GM12878 (cell line): ENCODE measurements around the gene SUSD5. TPM values are rescaled to one million over a fixed set of nuclear protein-coding genes. Genes with fewer than 3 reads are reported as not detected.

Experiments used
- ATAC-seq: fragments of 200-7000 bp; cut with Tn5 transposase; 3 replicates; pipeline ENCODE4 v1.9.1; 2020; ENCODE audit warnings: mild to moderate bottlenecking, moderate library complexity
- BruUV-seq: library from RNA; stranded (reverse); fragments of 400-500 nt; replicated peaks from 2 replicates; lab custom pipeline; 2021; lab: Mats Ljungman, UMichigan
- CTCF ChIA-PET: fragments of 300-600 bp; sonication (Branson Sonifier 250); formaldehyde crosslinking; extraction: SDS; loops from one replicate; lab custom pipeline; 2021; ENCODE audit warnings: inconsistent platforms; lab: Yijun Ruan, JAX
- POLR2A ChIA-PET: fragments of 350-600 bp; formaldehyde crosslinking; extraction: SDS; loops from one replicate; lab custom pipeline; 2021; ENCODE audit warnings: inconsistent platforms; lab: Charles Lee
- RAD21 ChIA-PET: fragments of 300-600 bp; sonication (Branson Sonifier 250); formaldehyde crosslinking; loops from one replicate; lab custom pipeline; 2023; ENCODE audit warnings: antibody characterized with exemption; ENCODE audit not compliant: unreplicated experiment; lab: Charles Lee
- SMC1A ChIA-PET: fragments of 300-600 bp; sonication (Branson Sonifier 250); formaldehyde crosslinking; loops from one replicate; lab custom pipeline; 2023; ENCODE audit not compliant: unreplicated experiment, uncharacterized antibody; lab: Charles Lee
- DNase-seq: peaks from one replicate; pipeline ENCODE4 v3.0.0-alpha.2; 2011; ENCODE audit warnings: low read depth, low spot score
- FAIRE-seq: peaks from 3 replicates; lab custom pipeline; 2011; peaks lifted over from hg19 to GRCh38; lab: Jason Lieb, UNC
- H2AFZ ChIP-seq: 2 replicates; pipeline ENCODE4 v1.6.0; 2011; ENCODE audit warnings: low read depth, low read length, control low read depth; ENCODE audit not compliant: control insufficient read depth
- H3K27ac ChIP-seq: 2 replicates; pipeline ENCODE4 v1.5.1; 2011; ENCODE audit warnings: control low read depth; ENCODE audit not compliant: control insufficient read depth, insufficient read depth
- H3K27me3 ChIP-seq, 2 experiments: replicated peaks in 1 of 2; 2 replicates each; pipeline versions ENCODE4 v1.6.0 to v1.6.1; 2011; ENCODE audit warnings: low read length in 1 of 2; ENCODE audit not compliant: control insufficient read depth in 2 of 2, insufficient read depth in 2 of 2
- H3K36me3 ChIP-seq, 2 experiments: 2 replicates each; pipeline ENCODE4 v1.5.1; 2011; ENCODE audit warnings: low read length in 1 of 2; ENCODE audit not compliant: control insufficient read depth in 2 of 2, insufficient read depth in 2 of 2
- H3K4me1 ChIP-seq: 2 replicates; pipeline ENCODE4 v1.6.1; 2011; ENCODE audit warnings: mild to moderate bottlenecking, low read length, moderate library complexity, mixed read lengths; ENCODE audit not compliant: control insufficient read depth, insufficient read depth
- H3K4me2 ChIP-seq: 2 replicates; pipeline ENCODE4 v1.6.0; 2011; ENCODE audit warnings: control low read depth; ENCODE audit not compliant: control insufficient read depth, insufficient read depth
- H3K4me3 ChIP-seq: fragments of 200-600 bp; sonication (generic); 2 replicates; pipeline ENCODE4 v1.5.1; 2016
- H3K79me2 ChIP-seq: 2 replicates; pipeline ENCODE4 v1.6.0; 2011; ENCODE audit warnings: low read length; ENCODE audit not compliant: control insufficient read depth, insufficient read depth
- H3K9ac ChIP-seq: 2 replicates; pipeline ENCODE4 v1.8.0; 2011; ENCODE audit warnings: low read length, control low read depth, mixed read lengths; ENCODE audit not compliant: control insufficient read depth, insufficient read depth
- H3K9me3 ChIP-seq: replicated peaks from 3 replicates; pipeline ENCODE4 v1.5.1; 2011; ENCODE audit warnings: mild to moderate bottlenecking, low read length; ENCODE audit not compliant: control insufficient read depth, insufficient read depth
- H4K20me1 ChIP-seq: 2 replicates; pipeline ENCODE4 v1.6.0; 2011; ENCODE audit not compliant: control insufficient read depth, insufficient read depth
- CBX3 ChIP-seq: fragments of 200-600 bp; sonication (generic); IDR thresholded peaks from 2 replicates; pipeline ENCODE4 v1.6.1; 2016; ENCODE audit warnings: low read depth, borderline replicate concordance
- GABPA ChIP-seq: IDR thresholded peaks from 2 replicates; pipeline ENCODE4 v1.6.1; 2014; ENCODE audit warnings: antibody characterized with exemption, low read depth, mild to moderate bottlenecking, inconsistent platforms
- IRF4 ChIP-seq: IDR thresholded peaks from 2 replicates; pipeline ENCODE4 v1.6.1; 2011; ENCODE audit warnings: low read depth, low read length
- LARP7 ChIP-seq: fragments of 450-650 bp; IDR thresholded peaks from 2 replicates; pipeline ENCODE4 v1.6.1; 2017; ENCODE audit warnings: mild to moderate bottlenecking
- MTA3 ChIP-seq: IDR thresholded peaks from 2 replicates; pipeline ENCODE4 v1.6.1; 2012; ENCODE audit warnings: low read length, inconsistent platforms, borderline replicate concordance
- MXI1 ChIP-seq: fragments of 150-350 bp; IDR thresholded peaks from 2 replicates; pipeline ENCODE4 v1.6.1; 2011; ENCODE audit warnings: low read depth, mild to moderate bottlenecking, inconsistent platforms, low read length, improper control_type of control experiment
- MYC ChIP-seq: IDR thresholded peaks from 2 replicates; pipeline ENCODE4 v1.6.1; 2011; ENCODE audit warnings: mild to moderate bottlenecking, low read length, moderate library complexity, inconsistent platforms; ENCODE audit not compliant: insufficient read depth, insufficient replicate concordance, insufficient read length, severe bottlenecking
- RB1 ChIP-seq: fragments of 450-650 bp; formaldehyde crosslinking; IDR thresholded peaks from 2 replicates; pipeline ENCODE4 v1.6.1; 2017; ENCODE audit warnings: mild to moderate bottlenecking, borderline replicate concordance
- SMARCA5 ChIP-seq: fragments of 450-650 bp; IDR thresholded peaks from 2 replicates; pipeline ENCODE4 v1.6.1; 2017; ENCODE audit warnings: mild to moderate bottlenecking
- SMC3 ChIP-seq: IDR thresholded peaks from 2 replicates; pipeline ENCODE4 v1.6.1; 2011; ENCODE audit warnings: low read length, improper control_type of control experiment, borderline replicate concordance
- SUZ12 ChIP-seq: fragments of 200-600 bp; sonication (generic); IDR thresholded peaks from one replicate; pipeline ENCODE4 v1.6.1; 2018; ENCODE audit warnings: antibody characterized with exemption, mild to moderate bottlenecking; ENCODE audit not compliant: unreplicated experiment
- TAF1 ChIP-seq: IDR thresholded peaks from 2 replicates; pipeline ENCODE4 v1.6.1; 2011; ENCODE audit warnings: mild to moderate bottlenecking, low read depth, low read length, borderline replicate concordance
- ZBED1 ChIP-seq: IDR thresholded peaks from 2 replicates; pipeline ENCODE4 v1.6.1; 2016; ENCODE audit warnings: borderline replicate concordance
- ZNF207 ChIP-seq: fragments of 450-650 bp; IDR thresholded peaks from 2 replicates; pipeline ENCODE4 v1.6.1; 2014; ENCODE audit warnings: antibody characterized with exemption, mild to moderate bottlenecking, borderline replicate concordance
- WGBS: methylation state at CpG from one replicate; pipeline ENCODE4 v1.1.6; 2016; ENCODE audit warnings: low lambda C conversion rate; ENCODE audit not compliant: insufficient replicate concordance, insufficient coverage; ENCODE audit errors: missing lambda C conversion rate; 5-methylcytosine and 5-hydroxymethylcytosine counted together
- in situ Hi-C: fragments of 300-500 bp; cut with MboI; formaldehyde crosslinking; loops from 9 replicates; pipeline ENCODE4 v1.14.3; 2018; ENCODE audit warnings: mixed read lengths
- intact Hi-C: fragments of 100-400 bp; cut with micrococcal nuclease; formaldehyde crosslinking; loops from one replicate; pipeline ENCODE4 v1.14.2; 2022; ENCODE audit not compliant: unreplicated experiment
- polyA plus RNA-seq, 11 experiments: library from polyadenylated mRNA; depleted of rRNA in 4 of 11; unstranded in 6 of 11; stranded (reverse) in 5 of 11; fragments of >200 nt; fragmentation: Nextera tagmentation in 4 of 11; fragmentation: Illumina TruSeq in 1 of 11; extraction: Ambion mirVana in 4 of 11; extraction: Trizol in 1 of 11; gene quantifications; 1 replicate in 1 of 11; 2 replicates in 10 of 11; pipeline versions ENCODE4 v1.2.1 to v1.2.3, GENCODE V29; 2011 to 2016; ENCODE audit warnings: inconsistent platforms in 2 of 11, missing spikeins in 2 of 11, low read depth in 1 of 11
- total RNA-seq, 4 experiments: library from RNA; depleted of rRNA in 3 of 4; stranded (reverse); fragments of >200 nt in 3 of 4; fragmentation: Illumina TruSeq in 1 of 4; extraction: Trizol in 1 of 4; gene quantifications; 2 replicates each; pipeline versions ENCODE4 v1.2.1 to v1.2.3, GENCODE V29; 2013 to 2021
- TF ChIP-seq, protein P1 (sequence below): fragments of 450-650 bp; conservative IDR thresholded peaks from 2 replicates; pipeline ENCODE4 v1.6.1; 2017; ENCODE audit warnings: mild to moderate bottlenecking, moderate library complexity
- TF ChIP-seq, protein P2 (sequence below): fragments of 450-650 bp; IDR thresholded peaks from 2 replicates; pipeline ENCODE4 v1.6.1; 2017; ENCODE audit warnings: low read depth, mild to moderate bottlenecking, moderate library complexity
- TF ChIP-seq, protein P3 (sequence below): fragments of 150-350 bp; IDR thresholded peaks from 2 replicates; pipeline ENCODE4 v1.6.1; 2014; ENCODE audit warnings: mild to moderate bottlenecking, low read depth, low read length
- TF ChIP-seq, protein P4 (sequence below): fragments of 450-650 bp; formaldehyde crosslinking; IDR thresholded peaks from 2 replicates; pipeline ENCODE4 v1.5.0; 2022; ENCODE audit warnings: mild to moderate bottlenecking, missing genetic modification characterization

SUSD5 gene
- total and polyA plus RNA-seq, 10 of the 15 experiments (the other 5 are each of a cell fraction or from before 2014, with no cell fraction given), result 0.01 to 0.05 (median 0.03) TPM; not detected in 4

DNA sequence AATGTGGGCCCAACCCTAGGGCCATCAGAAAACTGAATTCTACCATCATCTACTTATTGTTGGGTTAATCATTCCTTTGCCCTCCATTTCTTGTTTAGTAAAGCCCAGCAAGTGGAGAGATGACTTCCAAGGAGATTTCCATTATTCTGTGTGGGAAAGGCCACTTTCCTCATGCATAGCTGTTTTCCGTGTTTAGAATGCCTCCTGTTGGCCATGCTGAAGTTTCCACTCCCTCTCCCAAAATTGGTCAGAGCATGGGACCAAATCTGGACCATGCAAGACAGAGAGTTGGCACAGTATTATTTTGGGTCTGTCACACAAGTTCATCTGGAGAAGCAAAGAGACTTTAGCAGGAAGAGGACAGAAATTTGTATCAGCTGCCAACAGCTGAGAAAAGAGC is 15.3 kb upstream of the SUSD5 start:
- Histone ChIP-seq H2AFZ (no peak overlapping the region), H3K79me2 (no peaks in the 10 kb centered on the region), H3K9me3 (no peaks in the 10 kb centered on the region), H4K20me1 (no peaks in the 10 kb centered on the region), H3K27me3 (no peaks in the 10 kb centered on the region; a peak in 1 of 4 replicates), H3K4me1 (no peaks in the 10 kb centered on the region), H3K4me3 (no peak overlapping the region), H3K4me2 (no peak overlapping the region), H3K36me3 (no peaks in the 10 kb centered on the region), H3K9ac (no peak overlapping the region), H3K27ac (no peak overlapping the region)
- intact Hi-C loops (no loop called here), in situ Hi-C loops (no loop called here)
- ChIA-PET RAD21 (no interaction called here), SMC1A (interaction anchor here (1.7 kb wide), 1 partner anchor 102 kb away, joined by 4 read pairs; no protein-coding TSS in a partner anchor), CTCF (no interaction called here), POLR2A (no interaction called here)
- FAIRE-seq, result no peak
- 41% methylated on average over 1 of the region's 1 CpG for WGBS
- BruUV-seq, result no TSS peak
- no peak for DNase-seq
- no peak for ATAC-seq
- no peak for TF ChIP-seq ZNF207
- no peak for TF ChIP-seq IRF4
- TF ChIP-seq, protein P1, sequence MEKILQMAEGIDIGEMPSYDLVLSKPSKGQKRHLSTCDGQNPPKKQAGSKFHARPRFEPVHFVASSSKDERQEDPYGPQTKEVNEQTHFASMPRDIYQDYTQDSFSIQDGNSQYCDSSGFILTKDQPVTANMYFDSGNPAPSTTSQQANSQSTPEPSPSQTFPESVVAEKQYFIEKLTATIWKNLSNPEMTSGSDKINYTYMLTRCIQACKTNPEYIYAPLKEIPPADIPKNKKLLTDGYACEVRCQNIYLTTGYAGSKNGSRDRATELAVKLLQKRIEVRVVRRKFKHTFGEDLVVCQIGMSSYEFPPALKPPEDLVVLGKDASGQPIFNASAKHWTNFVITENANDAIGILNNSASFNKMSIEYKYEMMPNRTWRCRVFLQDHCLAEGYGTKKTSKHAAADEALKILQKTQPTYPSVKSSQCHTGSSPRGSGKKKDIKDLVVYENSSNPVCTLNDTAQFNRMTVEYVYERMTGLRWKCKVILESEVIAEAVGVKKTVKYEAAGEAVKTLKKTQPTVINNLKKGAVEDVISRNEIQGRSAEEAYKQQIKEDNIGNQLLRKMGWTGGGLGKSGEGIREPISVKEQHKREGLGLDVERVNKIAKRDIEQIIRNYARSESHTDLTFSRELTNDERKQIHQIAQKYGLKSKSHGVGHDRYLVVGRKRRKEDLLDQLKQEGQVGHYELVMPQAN, result no peak
- no peak for TF ChIP-seq MXI1
- TF ChIP-seq GABPA, result no peak
- TF ChIP-seq CBX3, result no peak
- TF ChIP-seq ZBED1, result no peak
- TF ChIP-seq, protein P2, sequence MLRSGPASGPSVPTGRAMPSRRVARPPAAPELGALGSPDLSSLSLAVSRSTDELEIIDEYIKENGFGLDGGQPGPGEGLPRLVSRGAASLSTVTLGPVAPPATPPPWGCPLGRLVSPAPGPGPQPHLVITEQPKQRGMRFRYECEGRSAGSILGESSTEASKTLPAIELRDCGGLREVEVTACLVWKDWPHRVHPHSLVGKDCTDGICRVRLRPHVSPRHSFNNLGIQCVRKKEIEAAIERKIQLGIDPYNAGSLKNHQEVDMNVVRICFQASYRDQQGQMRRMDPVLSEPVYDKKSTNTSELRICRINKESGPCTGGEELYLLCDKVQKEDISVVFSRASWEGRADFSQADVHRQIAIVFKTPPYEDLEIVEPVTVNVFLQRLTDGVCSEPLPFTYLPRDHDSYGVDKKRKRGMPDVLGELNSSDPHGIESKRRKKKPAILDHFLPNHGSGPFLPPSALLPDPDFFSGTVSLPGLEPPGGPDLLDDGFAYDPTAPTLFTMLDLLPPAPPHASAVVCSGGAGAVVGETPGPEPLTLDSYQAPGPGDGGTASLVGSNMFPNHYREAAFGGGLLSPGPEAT, result no peak
- no peak for TF ChIP-seq TAF1
- TF ChIP-seq MYC, result no peak
- TF ChIP-seq, protein P3, sequence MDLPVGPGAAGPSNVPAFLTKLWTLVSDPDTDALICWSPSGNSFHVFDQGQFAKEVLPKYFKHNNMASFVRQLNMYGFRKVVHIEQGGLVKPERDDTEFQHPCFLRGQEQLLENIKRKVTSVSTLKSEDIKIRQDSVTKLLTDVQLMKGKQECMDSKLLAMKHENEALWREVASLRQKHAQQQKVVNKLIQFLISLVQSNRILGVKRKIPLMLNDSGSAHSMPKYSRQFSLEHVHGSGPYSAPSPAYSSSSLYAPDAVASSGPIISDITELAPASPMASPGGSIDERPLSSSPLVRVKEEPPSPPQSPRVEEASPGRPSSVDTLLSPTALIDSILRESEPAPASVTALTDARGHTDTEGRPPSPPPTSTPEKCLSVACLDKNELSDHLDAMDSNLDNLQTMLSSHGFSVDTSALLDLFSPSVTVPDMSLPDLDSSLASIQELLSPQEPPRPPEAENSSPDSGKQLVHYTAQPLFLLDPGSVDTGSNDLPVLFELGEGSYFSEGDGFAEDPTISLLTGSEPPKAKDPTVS, result no peak
- no peak for TF ChIP-seq SMC3
- TF ChIP-seq, protein P4, sequence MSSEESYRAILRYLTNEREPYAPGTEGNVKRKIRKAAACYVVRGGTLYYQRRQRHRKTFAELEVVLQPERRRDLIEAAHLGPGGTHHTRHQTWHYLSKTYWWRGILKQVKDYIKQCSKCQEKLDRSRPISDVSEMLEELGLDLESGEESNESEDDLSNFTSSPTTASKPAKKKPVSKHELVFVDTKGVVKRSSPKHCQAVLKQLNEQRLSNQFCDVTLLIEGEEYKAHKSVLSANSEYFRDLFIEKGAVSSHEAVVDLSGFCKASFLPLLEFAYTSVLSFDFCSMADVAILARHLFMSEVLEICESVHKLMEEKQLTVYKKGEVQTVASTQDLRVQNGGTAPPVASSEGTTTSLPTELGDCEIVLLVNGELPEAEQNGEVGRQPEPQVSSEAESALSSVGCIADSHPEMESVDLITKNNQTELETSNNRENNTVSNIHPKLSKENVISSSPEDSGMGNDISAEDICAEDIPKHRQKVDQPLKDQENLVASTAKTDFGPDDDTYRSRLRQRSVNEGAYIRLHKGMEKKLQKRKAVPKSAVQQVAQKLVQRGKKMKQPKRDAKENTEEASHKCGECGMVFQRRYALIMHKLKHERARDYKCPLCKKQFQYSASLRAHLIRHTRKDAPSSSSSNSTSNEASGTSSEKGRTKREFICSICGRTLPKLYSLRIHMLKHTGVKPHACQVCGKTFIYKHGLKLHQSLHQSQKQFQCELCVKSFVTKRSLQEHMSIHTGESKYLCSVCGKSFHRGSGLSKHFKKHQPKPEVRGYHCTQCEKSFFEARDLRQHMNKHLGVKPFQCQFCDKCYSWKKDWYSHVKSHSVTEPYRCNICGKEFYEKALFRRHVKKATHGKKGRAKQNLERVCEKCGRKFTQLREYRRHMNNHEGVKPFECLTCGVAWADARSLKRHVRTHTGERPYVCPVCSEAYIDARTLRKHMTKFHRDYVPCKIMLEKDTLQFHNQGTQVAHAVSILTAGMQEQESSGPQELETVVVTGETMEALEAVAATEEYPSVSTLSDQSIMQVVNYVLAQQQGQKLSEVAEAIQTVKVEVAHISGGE, result no peak
- TF ChIP-seq SMARCA5, result no peak
- TF ChIP-seq SUZ12, result no peak
- no peak for TF ChIP-seq RB1
- no peak for TF ChIP-seq MTA3
- no peak for TF ChIP-seq LARP7
